Stimulated activated CD8-positive, alpha-beta memory T cell treated with anti-CD3 and anti-CD28 coated beads, Interleukin-7, amount 100 ng/mL, for 24 hours (primary cell): ENCODE data around the gene KCNK2.

Experiments
- DNase-seq: peaks from one replicate; pipeline ENCODE4 v3.0.0-alpha.2; 2020; ENCODE audit warnings: low read depth

The KCNK2 gene

DNA sequence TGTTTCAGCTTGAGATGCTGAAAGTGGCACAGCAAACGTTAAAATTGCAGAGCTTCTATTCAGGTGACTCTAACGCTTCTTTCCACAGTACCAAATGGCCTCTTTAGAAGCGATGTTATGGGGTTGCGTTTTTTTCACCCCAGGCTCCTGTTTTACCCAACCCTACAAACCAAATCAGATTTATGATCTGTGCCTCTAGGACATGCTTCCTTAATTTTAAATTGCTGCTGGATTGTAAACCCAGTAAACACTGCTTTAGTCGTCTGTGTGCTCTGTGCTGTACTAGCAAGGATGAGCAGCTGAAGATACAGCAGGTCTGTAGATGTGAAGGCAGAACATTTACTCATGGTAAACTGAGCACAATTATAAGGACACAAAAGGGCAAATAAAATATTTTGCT, 13.0 kb downstream of the KCNK2 start:
- no peak for DNase-seq

DNA sequence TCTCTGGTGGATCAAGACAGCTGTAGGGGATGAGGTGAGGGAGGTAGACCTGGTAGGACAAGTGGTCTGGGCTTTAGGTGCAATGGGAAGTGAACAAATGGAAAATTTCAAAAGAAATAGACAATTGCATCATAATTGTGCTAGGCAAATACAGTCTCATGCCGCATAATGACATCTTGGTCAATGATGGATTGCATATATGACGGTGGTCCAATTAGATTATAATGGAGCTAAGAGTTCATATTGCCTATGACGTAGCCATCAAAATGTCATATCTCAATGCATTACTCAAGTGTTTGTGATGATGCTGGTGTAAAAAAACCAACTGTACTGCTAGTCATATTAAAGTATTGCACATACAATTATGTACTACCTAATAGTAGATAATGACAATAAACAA, 19.0 kb downstream of the KCNK2 start:
- DNase-seq: no peak

DNA sequence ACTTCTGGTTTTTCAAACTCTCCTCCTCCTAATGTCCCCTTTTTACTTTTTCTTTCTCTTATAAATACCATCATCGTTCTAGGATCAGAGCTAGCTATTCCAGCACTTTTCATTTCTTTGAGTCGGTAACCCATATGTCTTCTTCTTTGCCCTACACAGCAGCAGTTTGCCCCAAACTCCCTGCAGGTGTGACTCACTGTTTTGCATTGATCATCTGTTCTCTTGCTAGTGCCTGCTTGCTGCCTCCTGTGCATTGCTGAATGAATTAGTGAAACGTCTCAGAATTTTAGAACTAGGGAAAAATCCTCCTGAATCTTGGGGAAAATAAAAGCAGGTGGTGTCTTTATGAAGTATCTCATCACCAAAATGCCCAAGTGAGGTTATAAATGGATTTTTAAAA, 21.7 kb downstream of the KCNK2 start:
- no peak for DNase-seq

GRCh38 chr1:215106067-215106466, 23.5 kb downstream of the KCNK2 start:
- no peak for DNase-seq

DNA sequence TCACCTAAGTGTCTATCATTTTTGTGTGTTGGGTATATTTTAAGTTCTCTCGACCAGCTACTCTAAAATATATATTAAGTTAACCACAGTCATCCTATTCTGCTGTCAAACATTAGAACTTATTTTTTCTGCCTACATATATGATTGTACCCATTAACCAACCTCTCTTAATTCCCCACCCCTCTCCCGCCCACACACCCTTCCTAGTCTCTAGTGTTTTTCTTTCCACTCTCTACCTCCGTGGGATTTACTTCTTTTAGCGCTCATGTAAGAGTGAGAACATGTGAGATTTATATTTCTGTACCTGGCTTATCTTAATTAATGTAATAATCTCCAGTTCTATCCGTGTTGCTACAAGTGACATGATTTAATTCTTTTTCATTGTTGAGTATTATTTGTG, 26.6 kb downstream of the KCNK2 start:
- DNase-seq: no peak

DNA sequence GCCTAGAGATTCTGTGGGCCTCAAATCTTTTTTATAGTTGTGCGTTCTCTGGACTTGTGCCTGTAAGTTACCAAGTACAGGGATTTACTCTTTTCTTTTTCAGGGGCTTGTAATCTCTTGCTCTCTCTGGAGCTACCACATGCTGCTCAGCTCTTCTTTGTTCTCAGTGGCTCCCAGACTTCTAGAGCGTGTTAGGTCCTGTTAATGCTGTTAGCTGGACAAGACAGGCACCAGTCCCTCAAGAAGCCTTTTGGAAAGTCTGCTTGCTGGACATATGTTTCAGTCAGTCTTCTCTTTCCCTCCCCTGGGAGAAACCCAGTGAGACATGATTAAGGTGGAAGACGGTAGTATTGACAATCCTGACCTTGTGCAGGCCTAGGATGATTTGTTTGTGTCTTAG, 29.4 kb downstream of the KCNK2 start:
- no peak for DNase-seq

- no peak for DNase-seq
Measured at GRCh38 chr1:215113776-215114153, 31.2 kb downstream of the KCNK2 start.

- no peak for DNase-seq
Measured at GRCh38 chr1:215114154-215114933, 31.8 kb downstream of the KCNK2 start.

- DNase-seq: no peak
Measured at GRCh38 chr1:215115760-215116159, 33.2 kb downstream of the KCNK2 start.

DNA sequence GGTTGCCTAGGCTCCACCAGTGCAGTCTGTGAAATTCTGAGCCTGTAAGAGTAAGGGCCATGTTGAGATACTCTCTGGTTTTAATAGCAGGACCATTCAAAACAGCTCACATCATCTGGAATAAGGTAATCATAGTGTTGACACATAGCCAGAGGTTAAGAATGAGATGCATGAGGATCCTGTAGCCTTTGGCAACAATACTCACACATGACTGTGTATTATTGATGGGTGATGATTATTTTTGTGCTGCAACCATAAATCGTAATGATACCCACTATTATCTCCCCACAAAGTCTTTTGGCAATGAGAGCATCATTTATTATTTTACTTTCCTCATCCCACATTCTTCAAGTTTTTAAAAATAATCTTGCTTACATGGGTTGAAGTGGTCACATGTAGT, 35.5 kb downstream of the KCNK2 start:
- no peak for DNase-seq

- DNase-seq: no peak
Measured at GRCh38 chr1:215119056-215119455, 36.5 kb downstream of the KCNK2 start.

- DNase-seq: no peak
Measured at GRCh38 chr1:215119719-215120365, 37.3 kb downstream of the KCNK2 start.

GRCh38 chr1:215128504-215128903, 46.0 kb downstream of the KCNK2 start:
- no peak for DNase-seq

- DNase-seq: no peak
Measured at GRCh38 chr1:215131291-215131690, 48.8 kb downstream of the KCNK2 start.

DNA sequence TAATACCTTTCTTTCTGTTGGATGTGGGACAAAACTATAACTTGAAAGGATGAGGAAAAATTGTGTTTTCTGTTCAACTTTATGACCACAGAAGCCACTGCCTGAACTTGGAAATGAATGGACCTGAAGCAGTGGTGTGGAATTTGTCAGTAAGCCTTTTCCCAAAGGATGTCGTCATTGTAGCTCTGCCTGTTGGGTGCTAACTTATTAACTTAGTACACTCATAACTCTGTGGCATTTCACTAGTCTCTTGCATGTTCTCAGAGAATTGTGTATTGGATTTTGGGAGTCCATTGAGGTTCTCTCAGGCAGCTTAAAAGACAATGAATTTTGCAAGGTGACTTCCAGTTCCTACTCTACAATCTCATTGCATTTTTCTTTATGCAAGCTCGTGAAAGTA, 49.6 kb downstream of the KCNK2 start:
- DNase-seq: no peak

DNA sequence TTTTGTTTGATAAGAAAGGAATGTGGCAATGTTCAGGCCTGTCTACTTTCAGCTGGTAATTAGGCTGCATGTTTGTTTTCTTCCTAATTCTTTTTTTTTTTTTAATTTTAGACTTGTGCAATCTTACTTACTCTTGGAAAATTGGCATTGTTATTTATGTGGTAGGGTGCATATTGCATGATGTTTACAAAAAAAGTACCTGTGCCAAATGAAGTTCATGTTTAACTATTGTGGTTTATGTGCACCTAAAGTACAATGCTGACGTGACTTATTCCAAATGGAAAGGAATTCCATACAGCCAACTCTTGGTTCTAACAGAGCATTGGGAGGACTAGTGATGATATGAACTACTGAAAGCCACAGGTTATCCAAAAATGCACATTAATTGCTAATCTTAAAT, 51.0 kb downstream of the KCNK2 start:
- DNase-seq: no peak

DNA sequence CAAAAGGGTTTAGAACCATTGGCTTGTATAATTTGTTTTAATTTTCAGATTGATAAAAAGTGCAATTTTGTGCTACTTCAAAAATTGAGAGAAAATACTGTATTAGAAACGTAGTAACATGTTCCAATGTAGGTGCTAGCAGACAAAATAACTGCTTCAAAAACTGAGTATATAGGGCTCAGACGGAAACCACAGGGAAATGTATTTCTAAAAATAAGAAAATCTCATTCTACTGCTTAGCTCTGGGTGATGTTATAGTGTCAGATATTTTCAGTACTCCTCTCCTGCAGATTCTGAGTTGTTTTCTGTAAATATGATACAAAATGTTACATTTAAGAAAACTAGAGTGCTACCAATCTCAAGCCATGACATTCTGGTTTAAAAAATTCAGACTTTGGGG, 55.4 kb downstream of the KCNK2 start:
- no peak for DNase-seq

DNA sequence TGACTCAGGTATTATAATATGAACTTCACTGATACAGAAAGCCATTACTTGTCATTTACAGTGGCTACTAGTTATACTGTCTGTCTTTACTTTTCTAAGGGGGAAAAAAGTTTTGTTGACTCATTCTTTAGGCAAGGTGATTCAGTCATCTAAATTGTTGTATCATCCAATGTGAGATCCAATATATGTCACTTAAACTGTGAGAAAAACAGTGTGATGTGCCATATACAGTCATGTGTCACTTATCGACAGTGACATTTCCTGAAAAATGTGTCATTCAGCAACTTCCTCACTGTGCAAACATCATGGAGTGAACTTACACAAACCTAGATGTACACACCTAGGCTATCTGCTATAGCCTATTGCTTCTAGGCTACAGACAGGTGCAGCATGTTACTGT, 57.6 kb downstream of the KCNK2 start:
- no peak for DNase-seq

DNA sequence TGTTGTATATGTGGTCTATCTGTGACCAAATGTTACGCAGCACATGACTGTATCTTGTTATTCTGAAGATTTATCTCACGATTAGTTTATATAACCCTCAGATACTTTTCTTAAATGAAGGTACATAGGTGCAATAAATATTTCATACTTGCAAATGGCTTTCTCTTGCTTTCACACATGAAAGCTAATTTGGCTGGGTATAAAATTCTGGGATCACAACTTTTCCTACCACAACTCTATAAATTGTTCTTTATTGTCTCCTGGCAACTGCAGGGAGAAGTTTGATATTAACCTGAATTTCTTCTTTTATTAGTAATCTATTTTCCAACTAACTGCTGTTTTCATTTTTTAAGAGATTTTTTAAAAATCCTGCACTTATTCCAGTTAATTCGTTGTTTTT, 58.9 kb downstream of the KCNK2 start:
- no peak for DNase-seq

- DNase-seq: no peak
Measured at GRCh38 chr1:215143497-215143896, 61.0 kb downstream of the KCNK2 start.

- DNase-seq: no peak
Measured at GRCh38 chr1:215146240-215146975, 63.9 kb downstream of the KCNK2 start.

- DNase-seq: no peak
Measured at GRCh38 chr1:215147024-215147423, 64.5 kb downstream of the KCNK2 start.

DNA sequence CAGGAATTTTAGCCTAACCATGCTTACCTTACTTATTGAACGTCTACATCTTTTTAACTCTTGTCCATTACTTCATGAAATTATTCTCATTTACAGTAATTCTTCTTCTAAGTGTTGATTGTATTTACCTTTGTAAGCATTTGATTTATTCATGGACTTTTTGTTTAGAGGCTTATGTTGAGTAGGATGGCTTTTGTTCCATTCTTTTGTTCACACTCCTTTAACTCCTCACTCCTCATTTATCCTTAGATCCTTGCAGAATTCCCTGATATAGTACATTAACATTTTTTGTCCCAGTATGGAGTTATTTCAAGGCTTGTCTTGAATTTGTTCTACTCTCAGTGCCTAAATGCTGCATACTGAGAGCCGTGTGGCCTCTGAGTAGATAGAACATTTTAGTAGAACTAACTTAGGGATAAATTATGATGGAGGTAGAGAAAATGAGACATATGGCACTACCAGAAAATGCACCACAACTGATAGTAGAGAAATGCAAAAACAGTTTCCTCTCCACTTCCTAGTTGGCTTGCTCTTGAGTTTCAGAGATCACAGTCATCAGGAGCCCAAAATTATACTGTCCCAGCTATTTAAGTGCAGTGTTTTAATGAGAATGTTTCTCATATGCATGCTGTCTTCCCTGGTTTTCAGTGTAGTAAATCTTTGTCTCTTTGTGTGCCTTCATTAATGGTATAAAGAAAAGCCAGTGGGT, 69.5 kb downstream of the KCNK2 start:
- DNase-seq: no peak
